ENCODE results near the gene WDR93. TPM values are rescaled to one million over a fixed set of nuclear protein-coding genes. Genes with fewer than 3 reads are reported as not detected.

The WDR93 gene
- total RNA-seq, 2 experiments from 2014 or later = not detected

DNA sequence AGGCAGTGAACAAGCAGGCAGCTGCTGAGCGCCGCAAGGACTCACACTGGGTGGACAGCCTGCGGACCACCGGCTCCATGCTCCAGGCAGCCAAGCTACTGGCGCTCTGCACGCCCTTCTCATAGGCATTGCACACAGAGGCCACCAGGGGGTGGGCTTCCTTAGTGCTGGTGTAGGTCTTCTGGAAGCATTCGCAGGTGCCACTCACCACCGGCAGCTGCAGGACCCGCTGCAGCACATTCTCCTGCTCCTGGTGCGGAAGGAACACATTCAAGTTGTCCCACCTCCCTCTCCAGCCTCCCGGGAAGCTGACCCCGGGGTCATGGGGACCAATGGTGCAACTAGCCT is 17.5 kb upstream of the WDR93 start:
- Mint-ChIP-seq H3K4me1 (ENCODE audit: low read depth) (peaks cover 3% of the 10 kb centered on the region), H3K27me3 (no peaks in the 10 kb centered on the region), H3K9me3 (no peaks in the 10 kb centered on the region), H3K27ac (no peak overlapping the region), H3K36me3 (ENCODE audit: low read depth) (no peaks in the 10 kb centered on the region), H3K4me3 (no peak overlapping the region)
- peak; percentile 49 for DNase-seq
- POLR2A ChIA-PET = no interaction called here
- peak; percentile 74 for ATAC-seq
- intact Hi-C loops (cut with micrococcal nuclease) = no loop called here
- peak; percentile 53 for TF ChIP-seq CTCF (IDR thresholded peaks at IDR 0.05)
- CTCF ChIA-PET = interaction anchor here (0.7 to 3.2 kb wide), 9 partner anchors 12 to 202 kb away, joined by 3 to 13 read pairs (median 5); no protein-coding TSS in a partner anchor

DNA sequence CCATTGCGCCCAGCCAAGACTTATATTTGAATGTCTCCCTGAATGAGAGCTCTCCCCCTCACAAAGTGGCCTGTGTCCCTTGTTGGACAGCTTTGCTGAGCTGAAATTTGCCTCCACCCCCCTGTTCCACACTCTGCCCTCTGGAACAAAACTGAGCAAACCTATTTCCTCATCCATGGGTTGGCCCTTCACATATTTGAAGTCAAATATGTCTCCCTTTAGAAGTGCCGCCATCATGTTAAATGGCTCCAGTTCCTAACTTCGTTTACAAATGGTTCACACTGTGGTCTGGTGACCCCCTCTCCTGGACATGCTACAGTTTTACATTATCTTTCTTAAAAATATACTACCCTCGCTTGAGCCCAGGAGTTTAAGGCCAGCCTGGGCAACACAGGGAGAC is 16.1 kb upstream of the WDR93 start:
- CTCF ChIA-PET = interaction anchor here (0.8 to 3.2 kb wide), 4 partner anchors 17 to 54 kb away, joined by 3 to 13 read pairs (median 7); no protein-coding TSS in a partner anchor
- intact Hi-C loops (cut with micrococcal nuclease) = no loop called here
- H3K36me3 Mint-ChIP-seq (ENCODE audit: low read depth) = no peaks in the 10 kb centered on the region

GRCh38 chr15:89675606-89676005 is 15.0 kb upstream of the WDR93 start:
- H3K36me3 Mint-ChIP-seq (ENCODE audit: low read depth) = no peaks in the 10 kb centered on the region
- no peaks in the 10 kb centered on the region for H3K9me3 Mint-ChIP-seq
- intact Hi-C loops (cut with micrococcal nuclease) = no loop called here
- H3K4me1 Mint-ChIP-seq (ENCODE audit: low read depth) = peaks cover 3% of the 10 kb centered on the region
- no peaks in the 10 kb centered on the region for H3K27me3 Mint-ChIP-seq
- POLR2A ChIA-PET = no interaction called here
- no peak overlapping the region for H3K27ac Mint-ChIP-seq
- ATAC-seq (no peak), DNase-seq (no peak)
- H3K4me3 Mint-ChIP-seq = no peak overlapping the region
- CTCF ChIA-PET = interaction anchor here (1.2 kb wide), 1 partner anchor 10 kb away, joined by 3 read pairs; no protein-coding TSS in a partner anchor
- no peak for TF ChIP-seq CTCF (IDR thresholded peaks at IDR 0.05)

More for the DNA sequence above, 16.1 kb upstream of the WDR93 start:
- TF ChIP-seq CTCF (IDR thresholded peaks at IDR 0.05) = no peak
- H3K27ac Mint-ChIP-seq = no peak overlapping the region
- ATAC-seq = no peak
- peaks cover 3% of the 10 kb centered on the region for H3K4me1 Mint-ChIP-seq (ENCODE audit: low read depth)
- no peak for DNase-seq
- no peaks in the 10 kb centered on the region for H3K9me3 Mint-ChIP-seq
- POLR2A ChIA-PET = no interaction called here
- no peak overlapping the region for H3K4me3 Mint-ChIP-seq
- no peaks in the 10 kb centered on the region for H3K27me3 Mint-ChIP-seq

- Mint-ChIP-seq H3K36me3 (ENCODE audit: low read depth) (peaks cover 2% of the 10 kb centered on the region), H3K27ac (no peak overlapping the region), H3K4me3 (no peak overlapping the region), H3K4me1 (ENCODE audit: low read depth) (no peaks in the 10 kb centered on the region), H3K9me3 (no peaks in the 10 kb centered on the region), H3K27me3 (no peaks in the 10 kb centered on the region)
- intact Hi-C loops (cut with micrococcal nuclease) = no loop called here
- CTCF ChIA-PET = no interaction called here
- TF ChIP-seq CTCF (IDR thresholded peaks at IDR 0.05) = no peak
- POLR2A ChIA-PET = no interaction called here
- DNase-seq (no peak), ATAC-seq (no peak)
Observed at GRCh38 chr15:89677381-89677780, 13.2 kb upstream of the WDR93 start.

GRCh38 chr15:89679212-89679611 is 11.4 kb upstream of the WDR93 start, which contains the start of gene PLIN1:
TSS of gene PLIN1 (minus strand) at chr15:89679367. CDS start at chr15:89677489, 1,878 bp downstream.
- DNase-seq = no peak
- no peak for TF ChIP-seq CTCF (IDR thresholded peaks at IDR 0.05)
- intact Hi-C loops (cut with micrococcal nuclease) = no loop called here
- POLR2A ChIA-PET = no interaction called here
- H3K27ac Mint-ChIP-seq = no peak within 1 kb of the TSS
- ATAC-seq = no peak
- CTCF ChIA-PET = interaction anchor here (0.6 kb wide), 1 partner anchor 26 kb away, joined by 3 read pairs; no protein-coding TSS in a partner anchor
- peaks cover 4% of the 10 kb centered on the region for H3K36me3 Mint-ChIP-seq (ENCODE audit: low read depth)
- no peaks in the 10 kb centered on the region for H3K27me3 Mint-ChIP-seq
- H3K9me3 Mint-ChIP-seq = no peaks in the 10 kb centered on the region
- no peak within 1 kb of the TSS for H3K4me3 Mint-ChIP-seq
- H3K4me1 Mint-ChIP-seq (ENCODE audit: low read depth) = no peaks in the 10 kb centered on the region

Data from activated CD8-positive, alpha-beta T cell treated with anti-CD3 and anti-CD28 coated beads for 36 hours (primary cell).